HEK293T (cell line): Measurements from ENCODE around the gene ZNG1F.
"Not testable (repeated sequence)": the region's sequence is repeated elsewhere in the genome, so short reads cannot be mapped to it uniquely, and the experiment has no call there.

ENCODE experiments used
- CTCF ChIA-PET: fragments of 350-600 bp; formaldehyde crosslinking; extraction: SDS; loops from one replicate; lab custom pipeline; 2021; ENCODE audit warnings: antibody characterized with exemption, inconsistent platforms; lab: Yijun Ruan, JAX
- POLR2A ChIA-PET: fragments of 350-600 bp; formaldehyde crosslinking; extraction: SDS; loops from one replicate; lab custom pipeline; 2020; ENCODE audit warnings: antibody characterized with exemption, inconsistent platforms; lab: Yijun Ruan, JAX
- DNase-seq: peaks from one replicate; pipeline ENCODE4 v3.0.0; 2012; ENCODE audit warnings: mixed read lengths; ENCODE audit errors: extremely low spot score

ZNG1F gene

DNA sequence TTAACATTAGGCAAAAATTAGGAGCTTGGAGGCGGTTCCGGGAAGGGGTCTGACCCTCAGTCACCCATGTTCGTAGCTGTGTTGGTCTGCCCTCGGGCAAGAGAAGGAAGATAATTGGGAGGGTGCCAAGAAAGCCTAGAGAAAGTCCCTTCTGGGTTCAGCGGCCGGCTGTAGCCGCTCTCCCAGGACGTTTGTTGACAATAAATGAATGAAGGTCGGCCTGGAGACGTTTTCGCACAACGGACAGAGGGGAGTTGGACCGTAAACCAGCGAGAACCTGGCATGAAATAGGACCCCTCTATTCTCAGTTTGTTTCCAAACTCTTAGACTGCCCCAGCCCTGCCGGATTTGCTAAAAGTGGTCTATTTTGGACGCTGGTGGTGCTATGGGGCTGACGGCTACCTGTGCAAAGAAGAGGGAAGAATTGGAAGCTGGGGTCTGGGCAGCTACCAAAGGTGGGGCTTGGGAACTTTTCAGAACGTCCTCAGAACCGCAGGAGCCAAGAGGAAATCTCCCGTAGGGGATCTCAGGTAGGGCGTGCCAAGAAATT is 63.9 kb downstream of the ZNG1F start:
- DNase-seq, CTCF ChIA-PET, POLR2A ChIA-PET: not testable (repeated sequence)

DNA sequence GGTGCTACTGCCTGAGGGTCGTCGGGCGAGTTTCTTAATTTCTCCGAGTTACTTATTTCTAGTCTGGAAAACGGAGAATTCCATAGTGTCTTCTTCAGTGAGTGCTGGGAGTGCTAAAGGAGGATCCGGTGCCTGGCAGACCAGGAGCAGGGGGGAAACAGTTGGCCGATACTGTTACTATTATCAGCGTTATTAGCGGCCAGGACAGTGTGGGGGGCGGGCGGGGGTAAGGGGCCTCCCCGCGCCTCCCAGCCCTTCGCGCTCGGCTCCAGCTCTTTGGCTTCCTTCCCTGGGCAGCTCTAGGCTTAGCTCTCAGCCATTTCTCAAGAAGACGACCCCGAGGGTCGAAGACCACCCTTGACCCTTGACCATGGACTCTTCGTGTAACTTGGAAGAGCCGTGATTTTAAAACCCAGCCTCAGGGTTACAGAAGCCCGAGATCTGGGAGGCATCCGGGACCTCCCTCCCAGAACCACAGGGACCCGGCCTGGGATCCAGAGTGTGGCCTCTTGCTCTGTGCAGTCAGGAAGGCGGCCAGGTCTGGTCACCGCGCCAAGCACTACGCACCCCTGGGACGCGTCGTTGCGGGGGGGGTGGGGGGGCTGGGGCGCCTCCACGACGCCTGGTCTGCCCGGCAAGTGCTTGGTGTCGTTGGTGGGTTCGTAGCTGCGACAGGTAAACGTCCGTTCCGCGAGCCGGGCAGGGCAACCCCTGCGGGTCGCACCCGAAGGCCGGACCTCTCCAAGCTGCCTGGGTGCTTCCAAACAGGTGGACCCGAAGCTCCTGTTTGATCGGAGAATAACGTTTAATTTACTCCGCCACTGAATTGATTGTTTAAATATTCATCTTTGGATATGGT is 64.6 kb downstream of the ZNG1F start:
- DNase-seq, CTCF ChIA-PET, POLR2A ChIA-PET: not testable (repeated sequence)

DNA sequence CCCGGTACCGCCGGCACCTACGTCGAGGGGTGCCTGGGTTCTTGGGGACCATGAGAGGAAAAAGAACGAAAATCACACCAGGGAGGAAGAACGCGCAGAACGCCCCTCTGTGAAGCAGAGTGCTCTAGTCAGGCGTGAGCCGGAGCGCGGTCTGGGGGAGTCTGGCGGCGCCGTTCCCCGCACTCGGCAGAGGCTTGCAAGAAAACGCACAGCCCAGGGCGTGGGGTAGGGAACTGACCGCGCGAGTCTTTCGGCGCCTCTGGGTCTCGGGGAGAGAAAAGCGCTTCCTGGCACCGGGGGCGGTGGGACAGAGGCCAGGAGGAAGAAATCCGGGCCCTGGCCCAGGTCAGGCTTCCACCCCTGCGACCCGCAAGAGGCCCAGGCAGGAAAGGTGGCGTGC is 65.3 kb downstream of the ZNG1F start:
- DNase-seq, POLR2A ChIA-PET, CTCF ChIA-PET: not testable (repeated sequence)

DNA sequence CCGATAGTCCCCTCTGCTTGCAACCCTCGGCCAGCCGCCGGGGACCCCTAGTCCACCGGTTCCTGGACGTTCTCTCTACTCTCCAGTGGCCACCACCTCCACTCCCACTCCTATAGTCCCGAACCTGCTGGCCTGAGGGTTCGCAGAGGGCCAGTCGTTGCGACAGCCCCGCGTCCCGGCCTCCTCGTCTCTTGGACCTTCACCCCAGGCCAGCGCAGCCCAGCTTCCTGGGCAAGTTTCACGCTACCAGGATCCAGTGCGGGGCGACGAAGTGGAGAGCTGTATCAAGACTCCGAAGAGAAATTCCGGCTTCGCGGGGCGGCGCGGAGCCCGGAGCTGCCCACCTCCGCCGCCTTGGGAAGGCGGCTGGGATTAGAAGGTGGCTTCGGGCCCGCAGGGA is 65.7 kb downstream of the ZNG1F start:
- POLR2A ChIA-PET, DNase-seq, CTCF ChIA-PET: not testable (repeated sequence)

DNA sequence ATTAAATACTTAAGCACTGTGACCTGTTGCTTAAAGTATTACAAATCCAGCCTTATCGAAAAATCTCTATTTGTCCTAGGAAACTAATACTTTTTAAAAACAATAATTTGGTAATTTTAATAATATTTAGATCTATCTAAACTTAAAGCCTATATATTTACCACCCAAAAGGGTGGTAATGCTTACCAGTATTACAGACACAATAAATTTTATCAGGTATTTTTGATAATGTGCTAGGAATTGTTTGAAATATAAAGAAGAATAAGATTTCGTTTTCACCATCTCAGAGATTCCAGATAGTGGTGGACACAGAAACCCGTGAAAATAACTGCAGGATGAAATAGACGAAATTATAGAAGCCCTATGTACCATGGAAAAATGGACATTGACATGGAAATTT is 68.4 kb downstream of the ZNG1F start:
- CTCF ChIA-PET, POLR2A ChIA-PET, DNase-seq: not testable (repeated sequence)

DNA sequence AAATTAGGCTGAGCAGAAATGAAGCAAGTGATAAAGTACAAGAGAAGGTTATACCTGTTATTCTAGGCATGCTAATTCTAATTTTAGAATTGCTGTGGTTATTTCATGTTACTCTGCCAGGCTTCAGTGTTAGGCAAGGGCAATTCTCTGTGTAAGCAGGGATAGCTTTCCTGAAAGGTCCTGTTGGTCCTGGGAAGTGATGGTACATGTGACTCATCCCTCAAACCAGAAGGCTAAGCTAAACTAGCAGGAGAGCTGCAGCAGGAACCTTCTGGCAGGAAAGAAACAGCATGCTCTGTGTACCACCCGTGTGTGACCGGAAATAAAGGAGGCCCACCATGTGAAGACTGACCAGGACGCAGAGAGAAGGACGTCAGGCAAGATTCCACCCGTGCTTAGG is 69.4 kb downstream of the ZNG1F start:
- POLR2A ChIA-PET, DNase-seq, CTCF ChIA-PET: not testable (repeated sequence)

DNA sequence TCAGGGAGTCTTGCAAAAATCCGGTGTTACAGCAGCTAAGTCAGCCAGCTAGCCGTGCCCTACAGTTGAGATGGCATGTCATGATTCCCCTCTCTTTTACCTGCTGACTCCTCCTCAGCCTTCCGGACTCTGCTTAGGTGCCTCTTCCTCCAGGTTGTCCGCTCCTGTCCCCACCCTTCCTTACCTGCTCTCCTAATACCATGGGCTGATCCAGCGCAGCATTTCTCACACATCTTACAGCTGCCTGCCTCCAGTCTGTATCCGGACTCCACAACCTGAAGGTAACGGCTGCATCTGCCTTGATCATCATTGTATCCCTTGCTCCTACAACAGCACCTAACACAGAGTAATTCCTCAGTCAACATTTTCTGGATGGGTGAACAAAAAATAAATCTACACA is 69.8 kb downstream of the ZNG1F start:
- POLR2A ChIA-PET, DNase-seq, CTCF ChIA-PET: not testable (repeated sequence)

DNA sequence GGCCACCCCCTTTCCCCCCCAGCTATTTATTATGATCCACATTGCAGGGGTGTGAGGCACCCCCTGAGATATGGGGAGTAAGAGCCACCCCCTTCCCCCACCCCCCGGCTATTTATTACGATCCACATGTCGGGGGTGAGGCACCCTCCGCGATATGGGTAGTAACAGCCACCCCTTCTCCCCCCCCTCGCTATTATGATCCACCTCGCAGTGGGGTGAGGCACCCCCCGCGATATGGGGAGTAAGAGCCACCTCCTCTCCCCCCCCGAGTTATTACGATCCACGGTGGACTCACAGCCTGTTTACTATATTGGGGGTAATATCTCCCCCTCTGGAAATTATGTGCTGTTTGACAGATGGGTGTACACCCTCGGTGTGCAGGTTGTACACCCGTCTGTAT is 75.8 kb downstream of the ZNG1F start:
- CTCF ChIA-PET, DNase-seq, POLR2A ChIA-PET: not testable (repeated sequence)

DNA sequence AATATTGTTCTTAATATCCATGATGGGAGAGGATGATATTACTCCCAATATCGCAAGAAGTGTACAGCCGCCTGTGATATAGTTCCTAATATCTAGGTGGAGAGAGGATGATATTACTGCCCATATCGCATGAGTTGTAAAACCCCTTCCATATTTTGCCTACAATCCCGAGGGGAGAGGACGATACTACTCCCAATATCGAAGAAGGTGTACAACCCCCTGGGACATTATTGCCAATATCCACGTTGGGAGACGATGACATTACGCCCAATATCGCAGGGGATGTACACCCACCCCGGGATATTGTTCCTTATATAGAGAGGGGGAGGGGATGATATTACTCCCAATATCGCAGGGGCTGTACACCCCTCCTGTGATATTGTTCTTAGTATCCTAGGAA is 77.7 kb downstream of the ZNG1F start:
- DNase-seq, CTCF ChIA-PET, POLR2A ChIA-PET: not testable (repeated sequence)

DNA sequence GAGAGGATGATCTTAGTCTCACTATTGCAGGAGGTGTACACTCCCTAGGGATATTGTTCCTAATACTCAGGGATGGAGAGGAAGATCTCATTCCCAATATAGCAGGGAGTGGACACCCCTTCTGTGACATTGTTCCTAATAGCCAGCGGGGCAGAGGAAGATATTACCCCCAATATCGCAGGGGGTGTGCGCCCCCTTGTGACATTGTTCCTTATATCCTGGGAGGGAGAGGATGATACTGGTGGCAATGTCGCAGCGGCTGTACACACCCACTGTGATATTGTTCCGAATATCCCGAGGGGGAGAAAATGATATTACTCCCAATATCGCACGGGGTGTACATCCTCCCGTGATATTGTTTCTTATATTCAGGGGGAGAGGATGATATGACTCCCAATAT is 78.2 kb downstream of the ZNG1F start:
- DNase-seq, POLR2A ChIA-PET, CTCF ChIA-PET: not testable (repeated sequence)

DNA sequence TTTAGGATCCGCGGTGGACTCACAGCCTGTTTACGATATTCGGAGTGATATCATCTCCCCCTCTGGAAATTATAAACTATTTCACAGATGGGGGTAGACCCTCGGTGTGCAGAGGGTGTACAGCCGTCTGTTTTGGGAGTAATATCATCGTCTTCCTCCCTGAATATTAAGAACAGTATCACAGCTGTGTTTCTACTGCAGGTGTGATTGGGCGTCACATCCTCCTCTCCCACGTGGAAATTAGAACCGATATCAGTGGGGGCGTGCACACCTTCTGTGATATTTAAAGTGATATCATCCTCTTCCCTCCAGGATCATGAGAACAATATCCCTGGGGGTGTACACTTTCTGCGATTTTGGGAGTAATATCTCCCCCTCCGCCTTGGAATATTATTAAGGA is 79.9 kb downstream of the ZNG1F start:
- DNase-seq, POLR2A ChIA-PET, CTCF ChIA-PET: not testable (repeated sequence)

DNA sequence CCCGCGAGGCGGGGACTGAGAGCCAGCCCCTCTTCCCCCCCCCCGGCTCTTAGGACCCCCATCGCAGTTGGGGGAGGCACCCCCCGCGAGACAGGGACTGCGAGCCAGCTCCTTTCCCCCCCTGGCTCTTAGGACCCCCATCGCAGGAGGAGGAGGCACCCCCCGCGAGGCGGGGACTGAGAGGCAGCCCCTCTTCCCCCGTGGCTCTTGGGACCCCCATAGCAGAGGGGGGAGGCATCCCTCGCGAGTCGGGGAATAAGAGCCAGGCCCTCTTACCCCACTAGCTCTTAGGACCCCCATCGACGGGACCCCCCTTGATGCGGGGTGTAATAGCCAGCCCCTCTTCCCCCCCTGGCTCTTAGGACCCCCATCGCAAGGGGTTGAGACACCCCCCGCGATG is 80.3 kb downstream of the ZNG1F start:
- CTCF ChIA-PET, POLR2A ChIA-PET, DNase-seq: not testable (repeated sequence)

DNA sequence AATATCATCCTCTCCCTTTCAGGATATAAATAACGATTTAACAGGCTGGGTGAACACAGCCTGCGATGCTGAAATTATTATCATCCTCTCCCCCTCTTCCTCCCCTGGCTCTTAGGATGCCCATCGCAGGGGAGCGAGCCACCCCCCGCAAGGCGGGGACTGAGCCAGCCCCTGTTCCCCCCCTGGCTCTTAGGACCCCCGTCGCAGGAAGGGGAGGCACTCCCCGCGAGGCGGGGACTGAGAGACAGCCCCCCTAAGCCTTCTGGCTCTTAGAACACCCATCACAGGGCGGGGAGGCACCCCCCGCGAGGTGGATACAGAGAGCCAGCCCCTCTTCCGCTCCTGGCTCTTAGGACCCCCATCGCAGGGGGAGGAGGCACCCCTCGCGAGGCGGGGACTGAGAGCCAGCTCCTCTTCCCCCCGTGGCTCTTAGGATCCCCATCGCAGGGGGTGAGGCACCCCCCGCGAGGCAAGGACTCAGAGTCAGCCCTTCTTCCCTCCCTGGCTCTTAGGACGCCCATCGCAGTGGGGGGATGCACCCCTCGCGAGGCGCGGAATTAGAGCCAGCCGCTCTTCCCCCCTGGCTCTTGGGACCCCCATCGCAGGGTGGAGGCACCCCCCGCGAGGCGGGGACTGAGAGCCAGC is 82.5 kb downstream of the ZNG1F start:
- DNase-seq, POLR2A ChIA-PET, CTCF ChIA-PET: not testable (repeated sequence)

DNA sequence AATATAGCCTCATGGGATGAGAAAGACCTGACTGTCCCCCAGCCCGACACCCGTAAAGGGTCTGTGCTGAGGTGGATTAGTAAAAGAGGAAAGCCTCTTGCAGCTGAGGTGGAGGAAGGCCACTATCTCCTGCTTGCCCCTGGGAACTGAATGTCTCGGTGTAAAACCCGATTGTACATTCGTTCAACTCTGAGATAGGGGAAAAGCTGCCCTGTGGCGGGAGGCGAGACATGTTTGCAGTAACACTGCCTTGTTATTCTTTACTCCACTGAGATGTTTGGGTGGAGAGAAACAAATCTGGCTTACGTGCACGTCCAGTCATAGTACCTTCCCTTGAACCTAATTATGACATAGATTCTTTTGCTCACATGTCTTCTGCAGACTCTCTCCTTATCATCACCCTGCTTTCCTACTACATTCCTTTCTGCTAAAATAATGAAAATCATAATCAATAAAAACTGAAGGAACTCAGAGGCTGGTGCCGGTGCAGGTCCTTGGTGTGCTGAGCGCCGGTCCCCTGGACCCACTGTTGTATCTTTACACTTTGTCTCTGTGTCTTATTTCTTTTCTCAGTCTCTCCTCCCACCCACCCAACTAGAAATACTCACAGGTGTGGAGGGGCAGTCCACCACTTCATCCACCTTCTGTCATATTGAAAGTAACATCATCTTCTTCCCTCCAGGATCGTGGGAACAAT is 83.4 kb downstream of the ZNG1F start:
- POLR2A ChIA-PET, CTCF ChIA-PET, DNase-seq: not testable (repeated sequence)

DNA sequence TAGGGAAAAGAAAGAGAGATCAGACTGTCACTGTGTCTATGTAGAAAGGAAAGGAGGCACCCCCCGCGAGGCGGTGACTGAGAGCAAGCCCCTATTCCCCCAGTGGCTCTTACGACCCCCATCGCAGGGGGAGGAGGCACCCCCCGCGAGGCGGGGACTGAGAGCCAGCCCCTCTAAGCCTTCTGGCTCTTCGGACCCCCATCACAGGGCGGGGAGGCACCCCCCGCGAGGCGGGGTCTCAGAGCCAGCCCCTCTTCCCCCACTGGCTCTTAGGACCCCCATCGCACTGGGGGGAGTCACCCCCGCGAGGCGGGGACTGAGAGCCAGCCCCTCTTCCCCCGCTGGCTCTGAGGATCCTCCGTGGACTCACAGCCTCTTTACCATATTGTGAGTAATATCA is 84.6 kb downstream of the ZNG1F start:
- DNase-seq, POLR2A ChIA-PET, CTCF ChIA-PET: not testable (repeated sequence)

DNA sequence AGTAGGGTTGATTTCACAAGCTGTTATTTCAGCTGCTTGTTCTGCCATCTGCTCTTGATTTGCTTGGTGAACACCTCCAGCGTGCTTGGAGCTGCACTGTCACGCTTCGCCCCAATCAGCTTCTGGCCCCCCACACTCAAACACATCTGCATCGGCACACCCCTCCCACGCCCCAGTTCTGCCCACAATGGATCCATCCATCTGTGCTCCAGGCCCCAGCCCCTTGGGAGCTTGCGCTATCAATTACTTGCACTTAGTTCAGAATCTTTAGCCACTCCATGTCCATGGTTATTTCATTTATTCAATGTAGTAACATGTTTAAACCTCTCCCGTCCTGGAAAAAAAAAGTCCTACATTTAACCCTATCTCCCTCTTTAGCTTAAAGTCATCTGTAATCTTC is 88.6 kb downstream of the ZNG1F start:
- POLR2A ChIA-PET, DNase-seq, CTCF ChIA-PET: not testable (repeated sequence)

DNA sequence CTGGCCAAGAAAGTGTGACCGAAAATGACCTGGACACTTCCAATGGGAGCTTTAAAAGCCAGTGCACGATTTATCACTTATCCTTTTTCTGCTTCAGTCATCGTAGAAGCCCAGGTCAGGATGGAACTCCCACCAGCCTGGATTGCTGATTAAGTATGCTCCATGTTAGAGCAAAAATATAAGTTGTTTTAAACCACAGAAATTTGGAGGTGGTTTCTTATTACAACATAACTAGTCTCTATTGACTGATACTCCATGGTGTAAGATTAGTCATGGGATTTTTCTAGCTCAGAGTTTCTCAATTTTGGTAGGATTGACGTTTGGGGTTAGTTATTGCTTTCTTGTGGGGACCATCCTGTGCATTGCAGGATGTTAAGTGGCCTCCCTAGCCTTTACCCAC is 90.4 kb downstream of the ZNG1F start:
- CTCF ChIA-PET, result not testable (repeated sequence)

DNA sequence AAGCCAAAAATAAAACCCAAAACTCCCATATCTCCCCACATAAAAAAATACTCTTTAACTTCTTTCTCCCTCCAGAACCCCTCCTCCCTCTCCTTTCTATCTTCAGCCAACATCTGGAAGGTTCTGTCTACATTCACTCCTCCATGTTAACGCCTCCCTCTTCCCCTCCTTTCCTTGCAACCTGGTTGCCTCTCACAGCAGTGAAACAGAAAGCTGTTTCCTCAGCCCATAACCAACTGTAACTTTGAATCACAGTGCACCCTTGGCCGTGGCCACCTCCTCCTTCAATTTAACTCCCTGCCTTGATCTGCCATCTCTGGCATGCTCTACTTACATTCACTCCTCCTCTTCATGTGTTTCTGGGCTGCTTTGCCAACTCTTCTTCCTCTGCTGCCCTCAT is 94.1 kb downstream of the ZNG1F start:
- POLR2A ChIA-PET, DNase-seq, CTCF ChIA-PET: not testable (repeated sequence)

More for the DNA sequence above, 90.4 kb downstream of the ZNG1F start:
- POLR2A ChIA-PET, DNase-seq: not testable (repeated sequence)
